Fibroblast of the conjunctiva (primary cell): ENCODE results near the gene COX5A.

Experiments used
- DNase-seq: peaks from one replicate; pipeline ENCODE4 v3.0.0-alpha.2; 2010; ENCODE audit warnings: low read depth

Gene COX5A

GRCh38 chr15:74870436-74871215 lies 67.2 kb downstream of the COX5A start:
- DNase-seq: no peak
